Femur (tissue), 1 donor: ENCODE data around the gene MTUS2.

Experiments
- DNase-seq: peaks from one replicate; pipeline ENCODE4 v3.0.0-alpha.2; 2017

Gene MTUS2

DNA sequence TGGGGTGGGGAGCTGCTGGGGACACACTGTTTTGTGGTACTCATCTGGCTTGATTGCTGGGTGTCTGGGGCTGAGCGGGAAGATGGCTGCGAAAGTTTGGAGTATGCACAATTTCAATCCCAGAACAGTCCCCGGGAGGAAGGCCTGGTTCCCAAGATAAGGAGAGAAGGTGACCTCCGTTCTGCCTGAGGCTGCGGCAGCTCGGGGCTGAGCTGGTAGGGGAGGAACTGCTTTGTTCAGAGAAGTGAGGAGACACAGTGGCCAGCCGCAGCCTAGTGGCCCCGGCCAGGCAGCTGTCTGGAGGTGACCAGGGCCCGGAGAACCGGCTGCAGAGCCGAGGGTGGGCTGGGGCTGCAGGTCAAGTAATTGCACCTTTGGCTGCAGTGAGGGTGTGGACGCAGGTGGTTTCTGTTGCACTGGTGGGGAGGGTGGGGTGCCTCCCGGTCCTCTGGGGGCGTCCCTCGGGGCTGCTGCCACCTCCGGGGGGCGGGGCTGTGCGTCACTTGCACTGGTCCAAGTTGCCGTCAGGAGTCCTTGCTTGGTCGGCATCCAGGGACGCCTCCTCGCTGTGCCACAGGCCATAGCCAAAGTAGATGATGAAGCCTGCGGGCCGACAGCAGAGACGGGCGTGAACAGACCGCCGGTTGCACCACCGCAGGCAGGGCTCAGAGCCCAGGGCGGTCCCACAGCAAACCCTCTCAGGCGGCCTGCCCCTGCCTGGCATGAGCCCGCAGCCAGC is 694.0 kb downstream of the MTUS2 start:
- DNase-seq: no peak

DNA sequence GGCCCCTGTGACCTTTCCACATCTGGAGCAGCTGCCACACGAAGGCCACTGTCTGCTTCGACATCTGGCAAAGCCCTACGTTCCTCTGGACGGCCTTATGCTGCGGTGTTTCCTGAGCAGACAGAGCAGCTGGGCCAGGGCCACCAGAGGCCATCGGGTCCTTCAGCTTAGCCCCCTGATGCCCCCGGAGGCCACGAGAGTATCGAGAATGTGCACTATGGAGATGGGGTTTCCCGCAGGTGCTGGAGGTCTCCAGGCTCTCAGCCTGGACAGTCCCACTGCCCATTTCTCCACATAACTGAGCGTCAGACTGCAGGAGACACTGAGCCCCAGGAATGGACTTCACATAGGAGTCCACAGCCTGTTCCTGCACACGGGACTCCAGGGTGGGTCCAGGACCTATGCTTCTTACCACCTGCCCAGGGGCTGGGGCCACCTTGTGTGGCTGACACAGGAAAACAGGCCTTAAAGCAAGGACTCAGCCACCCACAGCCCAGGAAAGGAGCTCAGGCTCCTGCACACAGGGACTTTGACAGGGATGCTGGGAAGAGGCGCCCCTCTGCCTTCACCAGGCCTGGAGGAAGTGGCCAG is 694.7 kb downstream of the MTUS2 start:
- no peak for DNase-seq

- DNase-seq: no peak
These were observed 695.2 kb downstream of the MTUS2 start for GRCh38 chr13:29515372-29515771.

GRCh38 chr13:29516012-29516411 is 695.9 kb downstream of the MTUS2 start:
- DNase-seq: no peak

GRCh38 chr13:29516880-29517279 is 696.7 kb downstream of the MTUS2 start:
- DNase-seq: no peak

DNA sequence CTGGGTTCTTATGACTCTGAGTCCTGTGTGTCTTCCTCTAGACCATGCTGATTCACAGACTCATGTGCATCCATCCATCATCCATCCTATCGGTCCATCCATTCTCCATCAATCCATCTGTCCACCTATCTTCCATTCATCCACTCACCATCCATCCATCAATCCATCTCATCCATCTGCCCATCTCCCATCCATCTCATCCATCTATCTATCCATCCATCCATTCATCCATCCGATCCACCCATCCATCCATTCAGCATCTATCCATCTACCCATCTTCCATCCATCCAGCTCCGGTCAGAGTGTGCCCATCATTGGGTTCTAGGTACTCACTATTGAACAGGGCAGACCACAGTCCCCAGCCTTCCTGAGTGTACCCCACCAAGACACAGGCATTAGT is 699.8 kb downstream of the MTUS2 start:
- no peak for DNase-seq

DNA sequence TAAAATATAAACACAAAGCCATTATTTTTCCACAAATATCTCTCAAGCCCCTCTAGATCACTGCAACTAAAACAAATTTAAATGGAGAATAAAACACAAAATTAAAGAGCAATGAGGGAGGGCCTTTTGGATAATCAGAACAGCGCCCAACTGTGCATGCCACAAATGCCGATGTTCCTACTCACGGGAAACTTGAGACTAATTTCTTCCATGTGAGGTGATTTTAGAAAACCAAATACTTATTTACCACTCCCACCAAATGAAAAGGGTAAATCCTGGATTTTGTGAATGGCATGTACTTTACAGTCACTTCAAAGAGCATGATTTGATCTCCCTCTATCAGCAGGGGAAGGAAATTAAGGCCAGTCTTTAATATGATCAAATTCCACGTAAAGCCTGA is 700.5 kb downstream of the MTUS2 start:
- no peak for DNase-seq

DNA sequence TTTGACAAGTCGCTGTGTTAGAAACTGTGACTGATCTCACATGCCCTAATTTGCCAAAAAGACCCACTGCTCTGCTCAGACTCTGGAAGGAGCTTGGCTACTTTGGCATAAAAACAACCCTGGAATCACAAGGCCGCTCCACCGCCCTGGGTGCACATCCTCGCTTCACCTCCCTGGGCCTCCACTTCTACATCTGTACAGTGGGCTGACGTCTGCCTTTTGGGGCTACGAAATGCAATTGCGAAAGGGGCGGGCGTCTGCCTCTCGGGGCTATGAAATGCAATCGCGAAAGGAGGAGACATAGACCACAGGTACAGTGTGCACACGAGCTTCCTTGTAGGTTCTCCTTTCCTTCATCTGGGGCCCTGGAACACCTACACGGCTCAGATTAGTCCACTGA is 701.2 kb downstream of the MTUS2 start:
- DNase-seq: no peak

DNA sequence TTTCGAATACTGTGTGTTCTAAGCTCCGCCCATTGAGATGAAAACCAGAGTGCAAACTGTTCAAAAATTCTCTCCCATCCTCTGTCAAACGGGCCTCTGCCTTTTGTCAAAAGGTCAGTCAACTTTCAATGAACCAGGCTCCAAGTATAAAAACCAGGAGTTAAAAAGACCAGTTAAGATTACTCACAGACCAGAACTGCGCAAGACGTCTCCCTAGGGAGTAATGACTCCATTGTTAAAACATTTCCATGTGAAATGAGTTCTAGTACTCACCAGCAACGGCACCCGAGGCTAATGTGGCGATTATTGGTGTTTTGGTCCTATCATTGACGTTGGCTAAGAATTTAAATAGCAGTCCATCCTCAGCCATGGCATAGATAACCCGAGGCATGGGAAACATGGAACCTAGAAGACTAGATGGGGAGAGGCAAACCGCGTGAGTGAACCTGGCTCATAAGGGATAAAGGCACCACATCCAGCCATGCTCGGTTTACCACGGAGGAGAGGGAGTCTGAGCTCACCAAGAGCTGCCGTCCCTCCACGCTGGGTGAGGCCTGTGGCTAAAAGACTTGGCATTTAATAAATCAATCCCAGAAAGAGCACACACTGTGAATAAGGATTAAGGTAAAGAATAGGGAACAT is 702.0 kb downstream of the MTUS2 start:
- no peak for DNase-seq

GRCh38 chr13:29523199-29523961 is 703.2 kb downstream of the MTUS2 start:
- no peak for DNase-seq

- no peak for DNase-seq
These were observed 704.0 kb downstream of the MTUS2 start for GRCh38 chr13:29524176-29524575.

- no peak for DNase-seq
These were observed 704.5 kb downstream of the MTUS2 start for GRCh38 chr13:29524641-29525040.

GRCh38 chr13:29525757-29526156 is 705.6 kb downstream of the MTUS2 start:
- no peak for DNase-seq

- no peak for DNase-seq
These were observed 706.6 kb downstream of the MTUS2 start for GRCh38 chr13:29526741-29527140.

GRCh38 chr13:29527511-29527910 is 707.4 kb downstream of the MTUS2 start:
- DNase-seq: no peak

GRCh38 chr13:29527916-29528315 is 707.8 kb downstream of the MTUS2 start:
- no peak for DNase-seq

GRCh38 chr13:29529754-29530153 is 709.6 kb downstream of the MTUS2 start:
- no peak for DNase-seq

- DNase-seq: no peak
These were observed 710.8 kb downstream of the MTUS2 start for GRCh38 chr13:29530901-29531300.

DNA sequence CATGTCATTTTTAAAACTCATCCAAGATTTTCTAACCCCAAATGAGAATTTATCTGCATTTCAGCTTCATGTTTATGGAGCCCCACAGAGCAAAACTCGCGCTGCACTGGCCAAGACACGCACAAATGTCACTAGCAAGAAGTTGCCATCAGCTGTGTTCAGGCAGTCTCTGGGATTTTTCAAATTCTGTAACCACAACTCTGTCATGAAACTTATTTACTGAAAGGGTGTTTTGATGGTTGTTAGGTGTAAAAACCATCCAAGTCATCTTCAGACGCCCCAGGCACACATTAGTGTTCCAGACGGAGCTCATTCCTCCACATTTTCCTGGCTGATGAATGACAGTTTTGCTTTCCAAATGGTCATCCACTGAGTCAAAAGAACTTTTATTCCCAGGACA is 712.0 kb downstream of the MTUS2 start:
- peak; percentile 81 for DNase-seq

DNA sequence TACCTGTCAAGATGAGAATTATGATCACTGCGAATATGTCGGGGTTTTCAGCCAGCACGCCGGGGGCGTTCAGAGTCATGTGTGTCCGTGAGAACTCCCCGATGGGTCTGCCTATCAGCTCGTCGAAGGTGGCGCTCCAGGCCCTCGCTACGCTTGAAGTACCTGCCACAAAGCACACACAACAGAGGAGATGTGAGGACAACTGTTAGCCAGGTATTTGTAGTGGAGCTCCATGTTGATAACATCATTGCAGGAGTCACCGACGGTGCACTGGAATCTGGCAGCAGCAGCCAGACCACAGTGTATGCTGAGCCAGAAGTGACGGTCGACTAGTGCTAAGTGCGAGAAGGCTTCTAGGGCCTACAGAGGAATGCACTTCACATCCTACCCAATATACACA is 712.7 kb downstream of the MTUS2 start:
- no peak for DNase-seq

DNA sequence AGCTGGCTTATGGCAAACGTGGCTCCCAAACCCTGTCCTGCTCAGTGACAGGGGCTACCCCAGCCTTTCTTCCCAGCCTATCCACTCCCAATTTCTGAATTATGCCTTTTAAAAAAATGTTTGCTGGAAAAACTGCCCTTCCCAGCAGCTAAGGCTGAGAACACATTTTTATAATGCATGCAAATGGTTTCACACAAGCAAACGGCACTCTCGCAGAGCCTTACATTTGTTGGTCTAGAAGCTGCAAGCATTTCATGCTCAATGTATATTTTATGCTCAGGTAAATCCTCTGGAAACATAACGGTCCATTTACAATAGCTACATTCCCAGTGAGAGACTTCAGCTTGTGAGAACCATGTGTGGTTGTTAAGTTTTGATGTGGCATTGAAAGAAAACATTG is 713.9 kb downstream of the MTUS2 start:
- no peak for DNase-seq

DNA sequence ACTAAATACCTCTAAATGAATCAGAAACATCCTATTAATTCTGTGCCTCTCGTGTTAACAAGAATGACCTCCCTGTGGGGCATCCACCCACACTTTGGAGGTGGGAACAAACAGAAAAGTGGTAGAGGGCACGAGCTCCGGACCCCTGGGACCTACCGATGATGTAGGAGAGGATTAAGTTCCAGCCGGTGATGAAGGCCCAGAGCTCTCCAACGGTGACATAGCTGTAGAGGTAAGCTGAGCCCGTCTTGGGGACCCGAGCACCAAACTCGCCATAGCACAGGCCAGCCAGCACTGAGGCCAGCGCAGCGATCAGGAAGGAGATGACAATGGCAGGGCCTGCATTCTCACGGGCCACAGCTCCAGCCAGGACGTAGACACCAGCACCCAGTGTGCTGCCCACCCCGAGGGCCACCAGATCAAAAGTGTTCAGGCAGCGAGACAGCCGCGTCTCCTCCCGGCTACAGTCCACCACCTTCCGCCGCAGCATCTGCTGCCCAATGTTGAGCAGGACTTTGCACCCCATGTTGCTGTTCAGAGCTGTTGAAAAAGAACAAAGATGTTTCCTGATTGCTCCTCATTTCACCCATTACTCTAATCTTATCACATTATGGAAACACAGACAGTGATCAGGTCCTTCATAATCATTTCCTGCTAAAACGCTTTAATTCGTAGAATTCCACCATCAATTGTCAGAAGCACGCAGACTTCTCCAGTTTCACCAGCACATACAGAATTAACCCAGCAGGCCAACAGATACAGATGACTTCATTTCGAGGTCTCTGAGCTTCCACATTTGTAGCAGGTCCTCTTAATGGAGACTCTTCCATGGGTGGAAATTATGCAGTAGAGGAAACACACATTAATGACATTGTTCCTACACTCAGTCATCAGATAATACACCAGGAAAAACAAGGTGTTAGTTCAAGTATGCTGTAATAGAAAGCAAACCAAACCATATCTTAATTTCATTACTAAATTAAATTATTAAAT is 715.8 kb downstream of the MTUS2 start:
- no peak for DNase-seq
